Activated naive CD8-positive, alpha-beta T cell treated with anti-CD3 and anti-CD28 coated beads for 36 hours (primary cell): ENCODE data around the gene GLUL. TPM values are rescaled to one million over a fixed set of nuclear protein-coding genes. Genes with fewer than 3 reads are reported as not detected.

Source experiments
- DNase-seq: peaks from one replicate; pipeline ENCODE4 v3.0.0; 2021
- H3K27ac Mint-ChIP-seq: one replicate; pipeline ENCODE4 v1.8.0; 2022; ENCODE audit warnings: mild to moderate bottlenecking, moderate library complexity, mixed read lengths
- H3K27me3 Mint-ChIP-seq: one replicate; pipeline ENCODE4 v1.8.0; 2022; ENCODE audit warnings: mild to moderate bottlenecking, mixed read lengths
- H3K36me3 Mint-ChIP-seq: one replicate; pipeline ENCODE4 v1.8.0; 2021; ENCODE audit warnings: mild to moderate bottlenecking, mixed read lengths
- H3K4me1 Mint-ChIP-seq: one replicate; pipeline ENCODE4 v1.8.0; 2021; ENCODE audit warnings: mixed read lengths
- H3K4me3 Mint-ChIP-seq: one replicate; pipeline ENCODE4 v1.8.0; 2022; ENCODE audit warnings: mild to moderate bottlenecking, moderate library complexity, mixed read lengths
- H3K9me3 Mint-ChIP-seq: one replicate; pipeline ENCODE4 v1.8.0; 2022; ENCODE audit warnings: mixed read lengths
- total RNA-seq, 2 experiments: library from RNA; stranded (reverse); gene quantifications; one replicate each; pipeline ENCODE4 v1.2.3, GENCODE V29; 2021

The GLUL gene
- total RNA-seq, 2 experiments from 2014 or later: 24.0 to 25.2 TPM

- no peak overlapping the region for H3K4me3 Mint-ChIP-seq
- H3K27me3 Mint-ChIP-seq: peaks cover 23% of the 10 kb centered on the region
- H3K36me3 Mint-ChIP-seq: no peaks in the 10 kb centered on the region
- H3K9me3 Mint-ChIP-seq: peaks cover 4% of the 10 kb centered on the region
- no peak for DNase-seq
- no peak overlapping the region for H3K27ac Mint-ChIP-seq
- no peaks in the 10 kb centered on the region for H3K4me1 Mint-ChIP-seq
Measured at GRCh38 chr1:182406012-182406411, 14.4 kb upstream of the GLUL start.

GRCh38 chr1:182405578-182405977, 14.0 kb upstream of the GLUL start:
- H3K27me3 Mint-ChIP-seq: peaks cover 23% of the 10 kb centered on the region
- H3K36me3 Mint-ChIP-seq: no peaks in the 10 kb centered on the region
- H3K9me3 Mint-ChIP-seq: peaks cover 4% of the 10 kb centered on the region
- no peak for DNase-seq
- no peaks in the 10 kb centered on the region for H3K4me1 Mint-ChIP-seq
- H3K4me3 Mint-ChIP-seq: no peak overlapping the region
- no peak overlapping the region for H3K27ac Mint-ChIP-seq

- no peaks in the 10 kb centered on the region for H3K36me3 Mint-ChIP-seq
- peaks cover 4% of the 10 kb centered on the region for H3K9me3 Mint-ChIP-seq
- no peak overlapping the region for H3K4me3 Mint-ChIP-seq
- no peak for DNase-seq
- no peaks in the 10 kb centered on the region for H3K4me1 Mint-ChIP-seq
- peaks cover 23% of the 10 kb centered on the region for H3K27me3 Mint-ChIP-seq
- no peak overlapping the region for H3K27ac Mint-ChIP-seq
Measured at GRCh38 chr1:182404781-182405180, 13.2 kb upstream of the GLUL start.

GRCh38 chr1:182400567-182400966, 9.0 kb upstream of the GLUL start, which contains the start of gene TEDDM1:
Gene TEDDM1, minus strand, starts transcription at chr1:182400667. Its CDS starts 182 bp downstream, at chr1:182400485.
- no peak within 1 kb of the TSS for H3K4me3 Mint-ChIP-seq
- H3K9me3 Mint-ChIP-seq: peaks cover 2% of the 10 kb centered on the region
- no peak within 1 kb of the TSS for H3K27ac Mint-ChIP-seq
- peaks cover 27% of the 10 kb centered on the region for H3K27me3 Mint-ChIP-seq
- no peak for DNase-seq
- no peaks in the 10 kb centered on the region for H3K36me3 Mint-ChIP-seq
- H3K4me1 Mint-ChIP-seq: peaks cover 2% of the 10 kb centered on the region

- H3K9me3 Mint-ChIP-seq: no peaks in the 10 kb centered on the region
- H3K4me3 Mint-ChIP-seq: no peak overlapping the region
- H3K36me3 Mint-ChIP-seq: no peaks in the 10 kb centered on the region
- DNase-seq: no peak
- H3K4me1 Mint-ChIP-seq: peaks cover 2% of the 10 kb centered on the region
- peaks cover 33% of the 10 kb centered on the region for H3K27me3 Mint-ChIP-seq
- no peak overlapping the region for H3K27ac Mint-ChIP-seq
Measured at GRCh38 chr1:182397653-182398393, 6.2 kb upstream of the GLUL start.

- Mint-ChIP-seq H3K27me3 (peaks cover 45% of the 10 kb centered on the region), H3K4me3 (no peak overlapping the region), H3K4me1 (peaks cover 5% of the 10 kb centered on the region), H3K9me3 (no peaks in the 10 kb centered on the region), H3K36me3 (no peaks in the 10 kb centered on the region), H3K27ac (no peak overlapping the region)
- no peak for DNase-seq
Measured at GRCh38 chr1:182395906-182396305, 4.3 kb upstream of the GLUL start.

- Mint-ChIP-seq H3K27me3 (peaks cover 62% of the 10 kb centered on the region), H3K4me3 (no peak overlapping the region), H3K9me3 (no peaks in the 10 kb centered on the region), H3K27ac (no peak overlapping the region), H3K36me3 (peaks cover 6% of the 10 kb centered on the region), H3K4me1 (peaks cover 15% of the 10 kb centered on the region)
- no peak for DNase-seq
Measured at GRCh38 chr1:182394055-182394775, 2.6 kb upstream of the GLUL start.

GRCh38 chr1:182392050-182393028, 749 bp upstream of the GLUL start:
- peak; percentile 15 for DNase-seq
- H3K4me3 Mint-ChIP-seq: peak overlapping the region; percentile 52
- H3K27me3 Mint-ChIP-seq: peaks cover 69% of the 10 kb centered on the region
- H3K36me3 Mint-ChIP-seq: peaks cover 6% of the 10 kb centered on the region
- H3K27ac Mint-ChIP-seq: no peak overlapping the region
- peaks cover 17% of the 10 kb centered on the region for H3K4me1 Mint-ChIP-seq
- H3K9me3 Mint-ChIP-seq: no peaks in the 10 kb centered on the region

GRCh38 chr1:182391028-182391361, 595 bp downstream of the GLUL start:
- DNase-seq: no peak
- Mint-ChIP-seq H3K9me3 (no peaks in the 10 kb centered on the region), H3K4me3 (peak overlapping the region; percentile 88), H3K36me3 (peaks cover 6% of the 10 kb centered on the region), H3K4me1 (peaks cover 14% of the 10 kb centered on the region), H3K27ac (peak overlapping the region; percentile 67), H3K27me3 (peaks cover 63% of the 10 kb centered on the region)

- DNase-seq: no peak
- peaks cover 58% of the 10 kb centered on the region for H3K27me3 Mint-ChIP-seq
- H3K27ac Mint-ChIP-seq: no peak overlapping the region
- H3K36me3 Mint-ChIP-seq: peaks cover 7% of the 10 kb centered on the region
- peak overlapping the region; percentile 74 for H3K4me3 Mint-ChIP-seq
- peaks cover 14% of the 10 kb centered on the region for H3K4me1 Mint-ChIP-seq
- no peaks in the 10 kb centered on the region for H3K9me3 Mint-ChIP-seq
Measured at GRCh38 chr1:182389619-182390047, 2.0 kb downstream of the GLUL start.

GRCh38 chr1:182388392-182389134, 3.0 kb downstream of the GLUL start:
- H3K9me3 Mint-ChIP-seq: no peaks in the 10 kb centered on the region
- peaks cover 7% of the 10 kb centered on the region for H3K36me3 Mint-ChIP-seq
- H3K27me3 Mint-ChIP-seq: peaks cover 48% of the 10 kb centered on the region
- H3K27ac Mint-ChIP-seq: no peak overlapping the region
- DNase-seq: no peak
- no peak overlapping the region for H3K4me3 Mint-ChIP-seq
- H3K4me1 Mint-ChIP-seq: peaks cover 14% of the 10 kb centered on the region

- Mint-ChIP-seq H3K27ac (no peak overlapping the region), H3K4me1 (peaks cover 14% of the 10 kb centered on the region), H3K27me3 (peaks cover 38% of the 10 kb centered on the region), H3K9me3 (no peaks in the 10 kb centered on the region), H3K36me3 (peaks cover 7% of the 10 kb centered on the region), H3K4me3 (no peak overlapping the region)
- no peak for DNase-seq
Measured at GRCh38 chr1:182387566-182387965, 4.0 kb downstream of the GLUL start.

GRCh38 chr1:182386980-182387379, 4.6 kb downstream of the GLUL start:
- peaks cover 33% of the 10 kb centered on the region for H3K27me3 Mint-ChIP-seq
- peaks cover 14% of the 10 kb centered on the region for H3K4me1 Mint-ChIP-seq
- H3K4me3 Mint-ChIP-seq: no peak overlapping the region
- peaks cover 7% of the 10 kb centered on the region for H3K36me3 Mint-ChIP-seq
- no peaks in the 10 kb centered on the region for H3K9me3 Mint-ChIP-seq
- no peak overlapping the region for H3K27ac Mint-ChIP-seq
- DNase-seq: no peak
